SKM-1 treated with dmso at 0.1 percent for 144 hours (cell line): Measurements from ENCODE around the gene FYN.
A peak's percentile ranks its signal among the peaks of the same experiment; 100 is the strongest.

Experiments
- DNase-seq: peaks from one replicate; lab custom pipeline; 2025; ENCODE audit not compliant: unreplicated experiment; lab: John Stamatoyannopoulos, UW

The FYN gene

GRCh38 chr6:111666847-111667246 lies 206.4 kb downstream of the FYN start:
- no peak for DNase-seq

- no peak for DNase-seq
Measured at GRCh38 chr6:111664565-111665030, 208.7 kb downstream of the FYN start.

- peak; percentile 39 for DNase-seq
Measured at GRCh38 chr6:111663692-111664564, 209.3 kb downstream of the FYN start.

GRCh38 chr6:111662794-111663593 lies 210.3 kb downstream of the FYN start:
- peak; percentile 32 for DNase-seq

GRCh38 chr6:111662072-111662793 lies 211.0 kb downstream of the FYN start:
- DNase-seq: no peak

- no peak for DNase-seq
Measured at GRCh38 chr6:111661541-111662061, 211.7 kb downstream of the FYN start.

GRCh38 chr6:111660531-111660930 lies 212.7 kb downstream of the FYN start:
- DNase-seq: no peak

- DNase-seq: no peak
Measured at GRCh38 chr6:111658462-111659154, 214.6 kb downstream of the FYN start.

GRCh38 chr6:111657146-111657545 lies 216.1 kb downstream of the FYN start:
- no peak for DNase-seq

- DNase-seq: no peak
Measured at GRCh38 chr6:111653979-111654378, 219.3 kb downstream of the FYN start.

- no peak for DNase-seq
Measured at GRCh38 chr6:111653434-111653833, 219.8 kb downstream of the FYN start.

GRCh38 chr6:111652156-111652555 lies 221.1 kb downstream of the FYN start:
- DNase-seq: no peak

GRCh38 chr6:111651185-111652034 lies 221.8 kb downstream of the FYN start:
- no peak for DNase-seq

GRCh38 chr6:111650049-111650448 lies 223.2 kb downstream of the FYN start:
- no peak for DNase-seq

- no peak for DNase-seq
Measured at GRCh38 chr6:111648100-111648499, 225.2 kb downstream of the FYN start.

GRCh38 chr6:111646942-111647341 lies 226.3 kb downstream of the FYN start:
- no peak for DNase-seq

GRCh38 chr6:111646034-111646433 lies 227.2 kb downstream of the FYN start:
- DNase-seq: no peak

- DNase-seq: no peak
Measured at GRCh38 chr6:111644893-111645430, 228.3 kb downstream of the FYN start.

- DNase-seq: peak; percentile 77
Measured at GRCh38 chr6:111642463-111643158, 230.6 kb downstream of the FYN start.
